HepG2 (cell line): Measurements from ENCODE around the gene MICAL3. TPM values are rescaled to one million over a fixed set of nuclear protein-coding genes. Genes with fewer than 3 reads are reported as not detected.

Source experiments
- ATF5 ChIP-seq: sonication (generic); formaldehyde crosslinking; IDR thresholded peaks from 2 replicates; pipeline ENCODE4 v1.4.0; 2020; ENCODE audit warnings: mild to moderate bottlenecking, low read depth, missing genetic modification reagents
- E2F2 ChIP-seq: sonication (generic); formaldehyde crosslinking; IDR thresholded peaks from 2 replicates; pipeline ENCODE4 v1.4.0; 2020; ENCODE audit warnings: missing genetic modification reagents, borderline replicate concordance
- FIP1L1 ChIP-seq: fragments of 200-400 bp; formaldehyde crosslinking; IDR thresholded peaks from 2 replicates; pipeline ENCODE4 v1.6.1; 2018; ENCODE audit warnings: low read depth, mild to moderate bottlenecking, low read length, moderate library complexity, borderline replicate concordance; ENCODE audit not compliant: insufficient read depth
- GLI4 ChIP-seq: sonication (generic); formaldehyde crosslinking; IDR thresholded peaks from 2 replicates; pipeline ENCODE4 v1.5.1; 2020; ENCODE audit warnings: missing genetic modification reagents, mild to moderate bottlenecking, moderate library complexity, borderline replicate concordance
- HNF4G ChIP-seq, 2 experiments: sonication (generic) in 1 of 2; formaldehyde crosslinking in 1 of 2; IDR thresholded peaks; 2 replicates each; pipeline versions ENCODE4 v1.4.0 to v1.6.1; 2011 to 2020; ENCODE audit warnings: borderline replicate concordance in 2 of 2, low read depth in 2 of 2, mild to moderate bottlenecking in 2 of 2, low read length in 1 of 2, missing genetic modification reagents in 1 of 2, moderate library complexity in 1 of 2
- KLF16 ChIP-seq, 2 experiments: sonication (generic) in 1 of 2; formaldehyde crosslinking in 1 of 2; IDR thresholded peaks; 2 replicates each; pipeline versions ENCODE4 v1.6.1 to v1.8.0; 2016 to 2023; ENCODE audit warnings: missing genetic modification reagents in 2 of 2, missing compliant biosample characterization in 1 of 2
- MYNN ChIP-seq: sonication (generic); formaldehyde crosslinking; IDR thresholded peaks from 2 replicates; pipeline ENCODE4 v1.4.0; 2020; ENCODE audit warnings: mild to moderate bottlenecking, low read depth, missing genetic modification reagents
- NR2F6 ChIP-seq, 2 experiments: IDR thresholded peaks; 2 replicates each; pipeline ENCODE4 v1.6.1; 2016; ENCODE audit warnings: antibody characterized with exemption in 1 of 2, mild to moderate bottlenecking in 1 of 2
- PAX8 ChIP-seq: sonication (generic); formaldehyde crosslinking; IDR thresholded peaks from 2 replicates; pipeline ENCODE4 v1.8.0; 2022; ENCODE audit warnings: mild to moderate bottlenecking, missing genetic modification reagents, borderline replicate concordance
- PBX2 ChIP-seq: IDR thresholded peaks from 2 replicates; pipeline ENCODE4 v1.6.1; 2016; ENCODE audit warnings: control low read depth
- SRF ChIP-seq: IDR thresholded peaks from 2 replicates; pipeline ENCODE4 v1.6.1; 2011; ENCODE audit warnings: mild to moderate bottlenecking, low read depth, low read length, moderate library complexity
- TBP ChIP-seq: sonication (generic); formaldehyde crosslinking; IDR thresholded peaks from 2 replicates; pipeline ENCODE4 v1.5.0; 2020; ENCODE audit warnings: missing genetic modification reagents
- TFDP1 ChIP-seq: IDR thresholded peaks from 2 replicates; pipeline ENCODE4 v1.6.1; 2016; ENCODE audit warnings: missing compliant biosample characterization, missing genetic modification reagents, borderline replicate concordance
- ZNF136 ChIP-seq: sonication (generic); formaldehyde crosslinking; IDR thresholded peaks from 2 replicates; pipeline ENCODE4 v1.8.1; 2022; ENCODE audit warnings: low read depth, mild to moderate bottlenecking, moderate library complexity, missing genetic modification reagents
- ZNF24 ChIP-seq: fragments of 450-650 bp; IDR thresholded peaks from 2 replicates; pipeline ENCODE4 v1.6.1; 2017; ENCODE audit warnings: antibody characterized with exemption, mild to moderate bottlenecking
- ZNF337 ChIP-seq: sonication (generic); formaldehyde crosslinking; IDR thresholded peaks from 2 replicates; pipeline ENCODE4 v1.5.1; 2020; ENCODE audit warnings: missing genetic modification reagents, low read depth, mild to moderate bottlenecking, borderline replicate concordance
- ZNF362 ChIP-seq: sonication (generic); formaldehyde crosslinking; IDR thresholded peaks from 2 replicates; pipeline ENCODE4 v1.4.0; 2020; ENCODE audit warnings: missing genetic modification reagents, mild to moderate bottlenecking, borderline replicate concordance
- ZNF512B ChIP-seq: sonication (generic); formaldehyde crosslinking; IDR thresholded peaks from 2 replicates; pipeline ENCODE4 v1.5.1; 2020; ENCODE audit warnings: missing genetic modification reagents, mild to moderate bottlenecking, borderline replicate concordance
- ZNF577 ChIP-seq: sonication (generic); formaldehyde crosslinking; IDR thresholded peaks from 2 replicates; pipeline ENCODE4 v1.4.0; 2020; ENCODE audit warnings: mild to moderate bottlenecking, low read depth, missing genetic modification reagents, borderline replicate concordance
- polyA plus RNA-seq, 8 experiments: library from polyadenylated mRNA; depleted of rRNA in 3 of 8; stranded (reverse) in 7 of 8; unstranded in 1 of 8; fragments of >200 nt; fragmentation: Illumina TruSeq in 4 of 8; extraction: Trizol in 4 of 8; gene quantifications; 2 replicates each; pipeline versions ENCODE4 v1.2.1 to v1.2.3, GENCODE V29; 2011 to 2016; ENCODE audit warnings: low read depth in 4 of 8, missing spikeins in 1 of 8, mixed read lengths in 1 of 8; ENCODE audit not compliant: insufficient read depth in 1 of 8
- total RNA-seq, 5 experiments: library from RNA; depleted of rRNA; stranded (reverse); fragments of >200 nt; fragmentation: Illumina TruSeq; extraction: Trizol; gene quantifications; 2 replicates each; pipeline ENCODE4 v1.2.3, GENCODE V29; 2016; ENCODE audit warnings: low read depth in 1 of 5

Gene MICAL3
- total and polyA plus RNA-seq, 2 of the 13 experiments (the other 11 are each of a cell fraction or from before 2014, with no cell fraction given) = 5.3 to 12.5 TPM

- TF ChIP-seq SRF = no peak
- TF ChIP-seq GLI4 = 0 out of 2 replicates have a peak, but pooled peaks have one; percentile 41
- TF ChIP-seq NR2F6 (IDR thresholded peaks at IDR 0.05) = no peak
- TF ChIP-seq NR2F6 (CRISPR knock-in tag; IDR thresholded peaks at IDR 0.05) = 0 out of 2 replicates have a peak, but pooled peaks have one; percentile 26
- no peak for TF ChIP-seq FIP1L1
- no peak for TF ChIP-seq ATF5 (CRISPR knock-in tag)
- no peak for TF ChIP-seq MYNN
- TF ChIP-seq ZNF362 (CRISPR knock-in tag) = no peak
- no peak for TF ChIP-seq ZNF512B (CRISPR knock-in tag)
- TF ChIP-seq TBP (CRISPR knock-in tag) = no peak
- TF ChIP-seq KLF16 (CRISPR knock-in tag; IDR thresholded peaks at IDR 0.05) = no peak
- TF ChIP-seq E2F2 = no peak
- TF ChIP-seq ZNF337 (CRISPR knock-in tag) = no peak
- no peak for TF ChIP-seq TFDP1 (CRISPR knock-in tag)
- TF ChIP-seq ZNF577 = no peak
- TF ChIP-seq PBX2 (CRISPR knock-in tag) = no peak
- TF ChIP-seq ZNF24 = no peak
- TF ChIP-seq HNF4G (IDR thresholded peaks at IDR 0.05; ENCODE audit: borderline replicate concordance, low read depth, low read length) = no peak
- no peak for TF ChIP-seq HNF4G (CRISPR knock-in tag; IDR thresholded peaks at IDR 0.05; ENCODE audit: borderline replicate concordance, low read depth)
- TF ChIP-seq ZNF136 = no peak
- TF ChIP-seq PAX8 (CRISPR knock-in tag) = no peak
Measured at GRCh38 chr22:17781319-17782031, 242.9 kb downstream of the MICAL3 start (continued).
